Gastrocnemius medialis (tissue), 4 donors: ENCODE data around the gene THEMIS2.

Experiments
- POLR2A ChIP-seq, 2 donors: fragments of 450-650 bp; IDR thresholded peaks; one replicate each; pipeline ENCODE4 v1.6.1; 2017; ENCODE audit warnings: antibody characterized with exemption in 2 of 2, mild to moderate bottlenecking in 2 of 2, moderate library complexity in 2 of 2
- TF ChIP-seq, protein P1 (sequence below), 5 experiments: fragments of 450-650 bp in 3 of 5; fragments of 200-600 bp in 2 of 5; sonication (generic) in 2 of 5; IDR thresholded peaks in 4 of 5; conservative IDR thresholded peaks in 1 of 5; 1 replicate in 4 of 5; 2 replicates in 1 of 5; pipeline ENCODE4 v1.5.1; 2016 to 2019; ENCODE audit warnings: antibody characterized with exemption in 5 of 5, mild to moderate bottlenecking in 3 of 5, moderate library complexity in 3 of 5

DNA sequence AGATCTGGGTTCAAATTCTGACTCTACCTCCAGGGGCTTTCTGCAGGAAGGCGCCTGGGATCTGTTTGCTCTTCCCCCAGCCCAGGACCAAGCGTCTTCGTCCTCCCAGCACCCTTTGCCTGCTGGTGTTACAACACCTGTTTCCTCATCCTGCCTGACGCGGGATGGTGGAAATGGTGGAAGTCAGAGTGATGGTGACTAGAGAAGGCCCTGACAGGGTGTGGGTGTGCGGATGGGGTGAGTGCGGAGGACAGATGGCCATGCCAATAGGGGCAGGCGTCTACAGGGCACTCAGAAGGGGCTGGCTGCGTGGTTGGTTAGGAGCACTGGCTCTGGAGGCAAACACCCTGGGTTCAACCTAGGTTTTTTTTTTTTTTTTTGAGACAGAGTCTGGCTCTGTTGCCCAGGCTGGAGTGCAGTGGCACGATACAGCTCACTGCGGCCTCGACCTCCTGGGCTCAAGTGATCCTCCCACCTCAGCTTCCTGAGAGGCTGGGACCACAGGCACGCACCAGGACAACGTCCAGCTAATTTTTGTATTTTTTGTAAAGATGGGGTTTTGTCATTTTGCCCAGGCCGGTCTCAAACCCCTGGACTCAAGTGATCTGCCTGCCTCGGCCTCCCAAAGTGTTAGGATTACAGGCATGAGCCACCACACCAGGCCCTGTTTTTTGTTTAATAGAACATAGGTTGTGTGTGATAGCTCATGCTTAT, 1.5 kb downstream of the THEMIS2 start:
- TF ChIP-seq, protein P1, sequence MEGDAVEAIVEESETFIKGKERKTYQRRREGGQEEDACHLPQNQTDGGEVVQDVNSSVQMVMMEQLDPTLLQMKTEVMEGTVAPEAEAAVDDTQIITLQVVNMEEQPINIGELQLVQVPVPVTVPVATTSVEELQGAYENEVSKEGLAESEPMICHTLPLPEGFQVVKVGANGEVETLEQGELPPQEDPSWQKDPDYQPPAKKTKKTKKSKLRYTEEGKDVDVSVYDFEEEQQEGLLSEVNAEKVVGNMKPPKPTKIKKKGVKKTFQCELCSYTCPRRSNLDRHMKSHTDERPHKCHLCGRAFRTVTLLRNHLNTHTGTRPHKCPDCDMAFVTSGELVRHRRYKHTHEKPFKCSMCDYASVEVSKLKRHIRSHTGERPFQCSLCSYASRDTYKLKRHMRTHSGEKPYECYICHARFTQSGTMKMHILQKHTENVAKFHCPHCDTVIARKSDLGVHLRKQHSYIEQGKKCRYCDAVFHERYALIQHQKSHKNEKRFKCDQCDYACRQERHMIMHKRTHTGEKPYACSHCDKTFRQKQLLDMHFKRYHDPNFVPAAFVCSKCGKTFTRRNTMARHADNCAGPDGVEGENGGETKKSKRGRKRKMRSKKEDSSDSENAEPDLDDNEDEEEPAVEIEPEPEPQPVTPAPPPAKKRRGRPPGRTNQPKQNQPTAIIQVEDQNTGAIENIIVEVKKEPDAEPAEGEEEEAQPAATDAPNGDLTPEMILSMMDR (IDR thresholded peaks at IDR 0.05 in 4 of 5, conservative IDR thresholded peaks at IDR 0.05 in 1 of 5): no peak
- peak in 1 of 2 donors; percentile 15 for TF ChIP-seq POLR2A (IDR thresholded peaks at IDR 0.05)
